Fibroblast of the conjunctiva (primary cell): ENCODE results near the gene HSPA9.

Experiments
- DNase-seq: peaks from one replicate; pipeline ENCODE4 v3.0.0-alpha.2; 2010; ENCODE audit warnings: low read depth

Gene HSPA9

GRCh38 chr5:138595180-138595795, 20.1 kb upstream of the HSPA9 start:
- no peak for DNase-seq

GRCh38 chr5:138594305-138595058, 19.3 kb upstream of the HSPA9 start:
- DNase-seq, result no peak

GRCh38 chr5:138588013-138588788, 13.0 kb upstream of the HSPA9 start:
- no peak for DNase-seq

- DNase-seq, result no peak
Observed at GRCh38 chr5:138585157-138585556, 10.0 kb upstream of the HSPA9 start.

GRCh38 chr5:138583984-138584637, 8.9 kb upstream of the HSPA9 start:
- DNase-seq, result no peak

GRCh38 chr5:138582959-138583358, 7.8 kb upstream of the HSPA9 start:
- DNase-seq, result no peak

- no peak for DNase-seq
Observed at GRCh38 chr5:138580777-138581176, 5.6 kb upstream of the HSPA9 start.

GRCh38 chr5:138580001-138580400, 4.8 kb upstream of the HSPA9 start:
- no peak for DNase-seq

- no peak for DNase-seq
Observed at GRCh38 chr5:138579517-138579863, 4.3 kb upstream of the HSPA9 start.

- no peak for DNase-seq
Observed at GRCh38 chr5:138577452-138577851, 2.3 kb upstream of the HSPA9 start.

- DNase-seq, result no peak
Observed at GRCh38 chr5:138574744-138575193, 432 bp downstream of the HSPA9 start.

- no peak for DNase-seq
Observed at GRCh38 chr5:138573949-138574670, 1.1 kb downstream of the HSPA9 start.

GRCh38 chr5:138573223-138573622, 2.0 kb downstream of the HSPA9 start:
- DNase-seq, result no peak

- DNase-seq, result no peak
Observed at GRCh38 chr5:138570871-138571270, 4.3 kb downstream of the HSPA9 start.

GRCh38 chr5:138569782-138570181, 5.4 kb downstream of the HSPA9 start:
- DNase-seq, result no peak

- DNase-seq, result no peak
Observed at GRCh38 chr5:138568061-138568824, 7.0 kb downstream of the HSPA9 start.

- no peak for DNase-seq
Observed at GRCh38 chr5:138566792-138567191, 8.4 kb downstream of the HSPA9 start.

- DNase-seq, result no peak
Observed at GRCh38 chr5:138565100-138565821, 9.9 kb downstream of the HSPA9 start.

GRCh38 chr5:138564242-138564641, 11.0 kb downstream of the HSPA9 start:
- no peak for DNase-seq

- no peak for DNase-seq
Observed at GRCh38 chr5:138563340-138564118, 11.7 kb downstream of the HSPA9 start.
